GM12864 (cell line): ENCODE results near the gene TRIO.

ENCODE experiments used
- DNase-seq: peaks from one replicate; pipeline ENCODE4 v3.0.0-alpha.2; 2011; ENCODE audit warnings: low read depth
- H3K4me3 ChIP-seq: 2 replicates; pipeline ENCODE4 v1.5.1; 2011; ENCODE audit warnings: mild to moderate bottlenecking, low read depth, low read length, control low read depth
- CTCF ChIP-seq: IDR thresholded peaks from 2 replicates; pipeline ENCODE4 v1.5.1; 2011; ENCODE audit warnings: low read depth, mild to moderate bottlenecking, moderate library complexity, low read length, control low read depth, inconsistent platforms; ENCODE audit errors: missing control alignments

TRIO gene

DNA sequence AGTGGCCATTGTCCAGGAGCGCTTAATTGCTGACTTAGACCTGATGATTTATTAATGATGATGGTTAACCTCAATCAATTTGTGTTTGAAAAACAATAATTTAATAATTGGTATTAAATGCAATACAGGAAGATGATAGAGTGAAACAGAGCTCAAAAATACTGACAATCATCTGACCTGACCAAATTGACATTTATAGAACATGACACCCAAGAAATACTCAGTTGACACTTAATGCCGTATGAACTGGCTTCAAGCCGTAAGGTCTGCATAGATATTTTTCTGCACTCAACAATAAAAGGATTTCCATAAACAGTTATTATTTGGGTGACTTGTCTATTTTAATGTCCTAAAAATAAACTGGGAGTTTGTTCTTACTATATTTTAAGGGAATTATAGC is 159.2 kb downstream of the TRIO start:
- TF ChIP-seq CTCF = no peak
- H3K4me3 ChIP-seq = no peak overlapping the region
- DNase-seq = no peak

GRCh38 chr5:14305045-14305444 is 161.9 kb downstream of the TRIO start:
- no peak for DNase-seq
- no peak for TF ChIP-seq CTCF
- no peak overlapping the region for H3K4me3 ChIP-seq

DNA sequence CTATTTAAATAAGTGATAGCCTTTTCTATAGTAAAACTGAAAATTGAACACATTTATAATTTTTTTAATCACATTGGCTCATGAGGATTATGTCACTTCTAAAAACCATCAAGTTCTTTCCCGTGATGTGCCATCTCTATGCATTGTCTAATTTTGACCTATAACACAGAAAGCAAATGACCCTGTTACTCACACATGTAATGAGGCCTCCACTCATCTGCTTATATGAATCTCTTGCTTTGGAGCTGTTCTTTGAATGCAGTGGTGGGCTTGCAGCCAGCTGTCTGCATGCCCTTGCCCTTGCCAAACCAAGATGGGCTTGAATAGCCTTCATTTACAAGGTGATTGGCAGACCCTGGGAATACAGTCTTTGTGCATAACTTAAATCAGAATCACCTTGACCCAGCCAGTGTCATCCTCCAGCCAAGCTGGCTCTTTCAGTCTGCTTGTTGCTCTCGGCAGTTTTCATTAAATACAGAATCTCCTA is 163.2 kb downstream of the TRIO start:
- TF ChIP-seq CTCF = no peak
- no peak overlapping the region for H3K4me3 ChIP-seq
- no peak for DNase-seq

GRCh38 chr5:14308384-14309154 is 165.4 kb downstream of the TRIO start:
- H3K4me3 ChIP-seq = no peak overlapping the region
- no peak for TF ChIP-seq CTCF
- DNase-seq = no peak

DNA sequence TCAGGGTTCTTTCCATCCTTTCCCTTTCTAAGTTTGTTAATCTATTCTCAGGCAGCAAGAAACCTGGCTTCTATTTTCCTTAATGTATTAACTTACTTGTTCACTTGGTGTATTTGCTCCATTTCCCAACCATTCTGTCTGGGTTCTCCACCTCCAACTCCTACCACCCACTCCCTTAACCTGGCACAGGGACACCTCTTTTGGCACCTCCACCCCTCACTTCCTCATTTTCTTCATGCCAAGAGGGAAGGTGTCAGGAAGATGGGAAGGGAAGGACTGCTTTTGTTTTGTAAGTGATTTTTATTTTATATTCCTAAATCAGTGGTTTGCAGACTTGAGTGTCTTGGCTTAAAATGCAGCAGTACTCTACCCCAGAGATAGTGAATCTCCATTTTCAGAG is 166.1 kb downstream of the TRIO start:
- no peak for TF ChIP-seq CTCF
- no peak for DNase-seq
- H3K4me3 ChIP-seq = no peak overlapping the region

DNA sequence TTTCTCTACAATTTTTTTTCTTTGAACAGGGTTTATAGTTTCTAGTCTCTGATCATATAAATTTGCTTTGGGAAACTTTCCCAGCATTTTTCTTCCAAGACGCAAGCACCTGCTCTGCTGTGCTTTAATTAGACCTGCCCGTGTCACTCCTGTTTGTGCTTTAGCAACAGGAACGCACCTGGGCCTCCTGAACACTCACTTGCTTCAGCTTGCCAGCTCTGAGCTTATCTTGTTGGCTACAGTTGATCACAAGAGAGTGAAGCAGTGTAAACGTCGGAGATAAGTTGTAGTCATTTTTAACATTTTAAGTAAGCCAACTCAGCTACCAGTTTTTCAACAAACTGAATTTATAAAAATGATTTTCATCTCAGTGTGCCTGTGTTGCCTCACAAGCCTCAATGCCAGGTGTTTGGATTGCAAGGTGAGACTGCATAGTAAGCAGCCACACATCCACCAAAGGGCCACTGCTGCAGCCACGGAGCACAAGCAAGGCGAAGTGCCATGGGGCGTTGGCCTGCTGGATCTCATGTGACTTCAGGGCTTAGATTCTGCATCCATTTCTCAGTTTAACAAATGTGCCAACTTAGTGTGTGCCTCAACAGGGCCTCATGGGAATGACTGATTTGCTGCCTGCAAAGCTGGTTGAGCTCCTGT is 166.9 kb downstream of the TRIO start:
- DNase-seq = no peak
- no peak for TF ChIP-seq CTCF
- H3K4me3 ChIP-seq = no peak overlapping the region
